ENCODE measurements around the gene EXOSC2. TPM values are rescaled to one million over a fixed set of nuclear protein-coding genes. Genes with fewer than 3 reads are reported as not detected.

The EXOSC2 gene
- total and polyA plus RNA-seq, 2 of the 8 experiments (the other 6 are each of a cell fraction or from before 2014, with no cell fraction given): 47.8 to 93.6 TPM

GRCh38 chr9:130666393-130667119, 27.0 kb upstream of the EXOSC2 start:
- H3K4me2 ChIP-seq (ENCODE audit: insufficient read depth in 1 of 2, low read depth in 2 of 2, low read length in 2 of 2): peak overlapping the region; percentile 62
- no peak overlapping the region for H2BK20ac ChIP-seq (ENCODE audit: low read length)
- no peak overlapping the region for H3K4ac ChIP-seq (replicated peaks; ENCODE audit: insufficient read length, low read depth, low read length)
- ChIA-PET CTCF (ENCODE audit: partially characterized antibody) (interaction anchor here (1.2 to 6.0 kb wide), 3 partner anchors 14 to 186 kb away, joined by 3 to 53 read pairs (median 4); no protein-coding TSS in a partner anchor), POLR2A (ENCODE audit: partially characterized antibody) (interaction anchor here (1.1 to 2.6 kb wide), 4 partner anchors 13 to 179 kb away, joined by 3 to 9 read pairs (median 6); no protein-coding TSS in a partner anchor)
- H3K23ac ChIP-seq (ENCODE audit: insufficient read length): no peak overlapping the region
- no peak overlapping the region; the same call in 1 of the 2 replicates for H2BK5ac ChIP-seq (ENCODE audit: low read depth, low read length)
- no peaks in the 10 kb centered on the region for H3K79me1 ChIP-seq (ENCODE audit: low read depth, low read length)
- H4K91ac ChIP-seq (replicated peaks; ENCODE audit: insufficient read length, low read length): no peak overlapping the region
- H3K27me3 ChIP-seq (replicated peaks in 1 of 4; ENCODE audit: control insufficient read depth in 3 of 4, extremely low read depth in 1 of 4, insufficient read depth in 3 of 4, low read length in 3 of 4): peaks cover 71 to 83% (median 81%) of the 10 kb centered on the region in 4 experiments
- WGBS, 2 experiments (ENCODE audit: extremely low coverage in 1 of 2, insufficient coverage in 1 of 2, insufficient read length in 1 of 2, insufficient replicate concordance in 2 of 2, low coverage in 1 of 2, low lambda C conversion rate in 2 of 2, missing lambda C conversion rate in 1 of 2): 7% methylated on average over 60 of the region's 60 CpGs; no CpG with 5 or more reads in 1 of the 2 experiments
- no peak overlapping the region for H3K56ac ChIP-seq (replicated peaks; ENCODE audit: insufficient read length, low read depth, low read length)
- no peaks in the 10 kb centered on the region for H3K79me2 ChIP-seq (ENCODE audit: control insufficient read depth in 1 of 2, insufficient read depth in 2 of 2, low read length in 2 of 2)
- peaks cover 0 to 3% (median 0%) of the 10 kb centered on the region in 4 experiments; a peak in 1 of 8 replicates for H3K36me3 ChIP-seq (ENCODE audit: control insufficient read depth in 2 of 4, insufficient read depth in 4 of 4, low read length in 3 of 4)
- H3K9ac ChIP-seq (replicated peaks in 1 of 4; ENCODE audit: extremely low read depth in 1 of 4, low read depth in 3 of 4, low read length in 3 of 4): no peak overlapping the region
- no peak overlapping the region for H2BK15ac ChIP-seq (ENCODE audit: low read length)
- H3K14ac ChIP-seq (ENCODE audit: insufficient read length): no peak overlapping the region
- peak overlapping the region in 3 of 4 experiments; percentile 15 to 58 (median 29); a peak in 5 of 8 replicates for H3K4me3 ChIP-seq (ENCODE audit: extremely low read depth in 1 of 4, insufficient read depth in 2 of 4, low read depth in 3 of 4, low read length in 4 of 4)
- no peak overlapping the region for H3K27ac ChIP-seq (ENCODE audit: low read depth, low read length)
- peak overlapping the region; percentile 59; the same call in 1 of the 2 replicates for H2AFZ ChIP-seq (ENCODE audit: low read length)
- DNase-seq (ENCODE audit: low read depth in 1 of 2, low spot score in 2 of 2) (peak in 1 of 2 experiments; percentile 69), FAIRE-seq (no peak)
- peaks cover 9% of the 10 kb centered on the region; the same call in 1 of the 2 replicates for H3K23me2 ChIP-seq (ENCODE audit: low read depth, low read length)
- H3K18ac ChIP-seq (ENCODE audit: extremely low read depth, low read length): peak overlapping the region; percentile 60
- peaks cover 9 to 19% of the 10 kb centered on the region in 2 experiments for H4K20me1 ChIP-seq (replicated peaks in 1 of 2; ENCODE audit: control insufficient read depth in 1 of 2, insufficient read depth in 2 of 2, low read length in 2 of 2)
- H4K5ac ChIP-seq (ENCODE audit: insufficient read length, low read depth, low read length): no peak overlapping the region
- peak overlapping the region; percentile 87 for H4K8ac ChIP-seq (ENCODE audit: extremely low read depth, insufficient read depth, low read length)
- H2BK12ac ChIP-seq (ENCODE audit: low read depth, low read length): 0 out of 2 replicates have a peak overlapping the region, but pooled peaks have one; percentile 68
- peaks cover 4 to 41% (median 25%) of the 10 kb centered on the region in 4 experiments for H3K4me1 ChIP-seq (replicated peaks in 1 of 4; ENCODE audit: control insufficient read depth in 3 of 4, insufficient read depth in 4 of 4, low read length in 3 of 4)
- no peak overlapping the region for H2BK120ac ChIP-seq (replicated peaks; ENCODE audit: low read depth, low read length)
- H3K9me3 ChIP-seq (ENCODE audit: insufficient read depth in 2 of 2, low read depth in 1 of 2, low read length in 1 of 2): no peaks in the 10 kb centered on the region
- no peak overlapping the region for H2AK5ac ChIP-seq (ENCODE audit: low read depth, low read length)
- TF ChIP-seq USF2 (IDR thresholded peaks at IDR 0.05; ENCODE audit: low read length) (0 out of 2 replicates have a peak, but pooled peaks have one; percentile 40), CBX8 (IDR thresholded peaks at IDR 0.05; ENCODE audit: borderline replicate concordance, low read depth, low read length) (peak; percentile 74; the same call in 1 of the 2 replicates), RNF2 (IDR thresholded peaks at IDR 0.05; ENCODE audit: borderline replicate concordance, low read depth, low read length, missing control alignments, poor library complexity, severe bottlenecking) (peak; percentile 28), KDM4A (IDR thresholded peaks at IDR 0.05; ENCODE audit: low read depth, low read length, severe bottlenecking) (peak; percentile 21), ATF3 (IDR thresholded peaks at IDR 0.05; ENCODE audit: insufficient read depth, low read depth, low read length) (no peak), SUZ12 (IDR thresholded peaks at IDR 0.05; ENCODE audit: low read length) (peak; percentile 95), MAX (IDR thresholded peaks at IDR 0.05) (peak; percentile 91), EZH2 (IDR thresholded peaks at IDR 0.05; ENCODE audit: low read depth, low read length, severe bottlenecking) (peak; percentile 87)

All from H1 (cell line).